OCI-LY7 (cell line): Measurements from ENCODE around the gene GPC4. TPM values are rescaled to one million over a fixed set of nuclear protein-coding genes. Genes with fewer than 3 reads are reported as not detected.

Source experiments
- BruUV-seq: library from RNA; stranded (reverse); fragments of 400-500 nt; replicated peaks from 2 replicates; lab custom pipeline; 2021; lab: Mats Ljungman, UMichigan
- CTCF ChIA-PET: fragments of 300-600 bp; sonication (Branson Sonifier 250); formaldehyde crosslinking; loops from one replicate; lab custom pipeline; 2022; ENCODE audit warnings: antibody characterized with exemption; ENCODE audit not compliant: unreplicated experiment; lab: Charles Lee
- POLR2A ChIA-PET: fragments of 300-600 bp; sonication (Branson Sonifier 250); formaldehyde crosslinking; loops from one replicate; lab custom pipeline; 2022; ENCODE audit warnings: antibody characterized with exemption; lab: Charles Lee
- DNase-seq: peaks from one replicate; pipeline ENCODE4 v3.0.0-alpha.2; 2015; ENCODE audit warnings: low spot score
- H2AFZ ChIP-seq: fragments of 200-600 bp; sonication (generic), shearing (Covaris generic); 2 replicates; pipeline ENCODE4 v1.6.1; 2014; ENCODE audit warnings: mild to moderate bottlenecking, antibody characterized with exemption, low read length, moderate library complexity
- H3K27ac ChIP-seq: fragments of 200-600 bp; sonication (generic); 2 replicates; pipeline ENCODE4 v1.5.1; 2014; ENCODE audit warnings: mixed run types, low read depth, mild to moderate bottlenecking, moderate library complexity, low read length, inconsistent platforms; ENCODE audit not compliant: poor library complexity, severe bottlenecking
- H3K36me3 ChIP-seq: fragments of 200-600 bp; sonication (generic); 2 replicates; pipeline ENCODE4 v1.6.1; 2014; ENCODE audit warnings: mild to moderate bottlenecking, antibody characterized with exemption, low read length, moderate library complexity, mixed read lengths; ENCODE audit not compliant: insufficient read depth
- H3K4me1 ChIP-seq: fragments of 200-600 bp; sonication (generic); 2 replicates; pipeline ENCODE4 v1.5.1; 2014; ENCODE audit warnings: mild to moderate bottlenecking, low read length; ENCODE audit not compliant: insufficient read depth, poor library complexity, severe bottlenecking
- H3K4me2 ChIP-seq: fragments of 200-600 bp; sonication (generic); 2 replicates; pipeline ENCODE4 v1.6.1; 2014; ENCODE audit warnings: mild to moderate bottlenecking, low read length
- H3K4me3 ChIP-seq: fragments of 200-600 bp; sonication (generic); 2 replicates; pipeline ENCODE4 v1.5.1; 2014; ENCODE audit warnings: mild to moderate bottlenecking, low read depth, low read length; ENCODE audit not compliant: poor library complexity, severe bottlenecking
- H3K79me2 ChIP-seq: fragments of 200-600 bp; sonication (generic); 2 replicates; pipeline ENCODE4 v1.6.1; 2016; ENCODE audit warnings: low read depth, mild to moderate bottlenecking, low read length, moderate library complexity, mixed read lengths; ENCODE audit not compliant: insufficient read depth
- H3K9me2 ChIP-seq: fragments of 200-600 bp; sonication (generic); 2 replicates; pipeline ENCODE4 v1.6.1; 2016; ENCODE audit warnings: mild to moderate bottlenecking, low read length, mixed read lengths; ENCODE audit not compliant: insufficient read depth
- H3K9me3 ChIP-seq: fragments of 200-600 bp; sonication (generic); 2 replicates; pipeline ENCODE4 v1.6.1; 2014; ENCODE audit warnings: mild to moderate bottlenecking, mixed run types, low read length, mixed read lengths
- H4K20me1 ChIP-seq: fragments of 200-600 bp; sonication (generic); 2 replicates; pipeline ENCODE4 v1.6.1; 2014; ENCODE audit warnings: mild to moderate bottlenecking, antibody characterized with exemption, low read length, moderate library complexity, mixed read lengths; ENCODE audit not compliant: insufficient read depth
- EZH2phosphoT487 ChIP-seq: fragments of 200-600 bp; sonication (generic); IDR thresholded peaks from 2 replicates; pipeline ENCODE4 v1.6.1; 2018; ENCODE audit warnings: low read depth, borderline replicate concordance, mild to moderate bottlenecking, mixed run types, antibody characterized with exemption, low read length, moderate library complexity, mixed read lengths
- intact Hi-C: fragments of 100-400 bp; cut with micrococcal nuclease; formaldehyde crosslinking; loops from one replicate; pipeline ENCODE4 v1.10.0; 2022; ENCODE audit not compliant: unreplicated experiment
- total RNA-seq, 2 experiments: library from RNA; depleted of rRNA in 1 of 2; stranded (reverse); fragments of >200 nt in 1 of 2; shearing (Covaris generic) in 1 of 2; gene quantifications; 2 replicates each; pipeline ENCODE4 v1.2.3, GENCODE V29; 2014 to 2022
- TF ChIP-seq, protein P1 (sequence below): fragments of 200-600 bp; sonication (generic); conservative IDR thresholded peaks from 2 replicates; pipeline ENCODE4 v1.5.1; 2014; ENCODE audit warnings: mild to moderate bottlenecking, antibody characterized with exemption, low read length, moderate library complexity, mixed read lengths

GPC4 gene
- total RNA-seq, 2 experiments from 2014 or later: not detected

DNA sequence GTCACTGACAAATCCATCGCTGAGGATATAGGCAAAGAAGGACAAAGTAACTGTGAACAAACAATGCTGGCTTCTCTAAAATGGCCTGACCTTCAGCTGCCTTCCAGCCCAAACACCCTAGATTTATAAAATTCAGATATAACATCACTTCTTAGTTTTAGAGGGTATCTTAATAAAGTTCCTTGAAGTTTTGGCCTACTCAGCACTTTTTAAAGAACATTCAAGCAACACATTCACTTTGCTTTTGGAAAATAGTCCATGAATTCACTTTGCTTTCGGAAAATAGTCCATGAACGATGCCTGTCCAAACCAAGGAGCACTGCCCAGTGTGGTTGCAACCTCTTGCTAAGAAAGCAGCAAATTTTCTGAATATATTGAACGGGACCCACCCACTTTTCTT, 142.1 kb downstream of the GPC4 start:
- TF ChIP-seq, protein P1, sequence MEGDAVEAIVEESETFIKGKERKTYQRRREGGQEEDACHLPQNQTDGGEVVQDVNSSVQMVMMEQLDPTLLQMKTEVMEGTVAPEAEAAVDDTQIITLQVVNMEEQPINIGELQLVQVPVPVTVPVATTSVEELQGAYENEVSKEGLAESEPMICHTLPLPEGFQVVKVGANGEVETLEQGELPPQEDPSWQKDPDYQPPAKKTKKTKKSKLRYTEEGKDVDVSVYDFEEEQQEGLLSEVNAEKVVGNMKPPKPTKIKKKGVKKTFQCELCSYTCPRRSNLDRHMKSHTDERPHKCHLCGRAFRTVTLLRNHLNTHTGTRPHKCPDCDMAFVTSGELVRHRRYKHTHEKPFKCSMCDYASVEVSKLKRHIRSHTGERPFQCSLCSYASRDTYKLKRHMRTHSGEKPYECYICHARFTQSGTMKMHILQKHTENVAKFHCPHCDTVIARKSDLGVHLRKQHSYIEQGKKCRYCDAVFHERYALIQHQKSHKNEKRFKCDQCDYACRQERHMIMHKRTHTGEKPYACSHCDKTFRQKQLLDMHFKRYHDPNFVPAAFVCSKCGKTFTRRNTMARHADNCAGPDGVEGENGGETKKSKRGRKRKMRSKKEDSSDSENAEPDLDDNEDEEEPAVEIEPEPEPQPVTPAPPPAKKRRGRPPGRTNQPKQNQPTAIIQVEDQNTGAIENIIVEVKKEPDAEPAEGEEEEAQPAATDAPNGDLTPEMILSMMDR: no peak
- TF ChIP-seq EZH2phosphoT487: no peak
- intact Hi-C loops: no loop called here
- no peaks in the 10 kb centered on the region for H3K9me3 ChIP-seq

DNA sequence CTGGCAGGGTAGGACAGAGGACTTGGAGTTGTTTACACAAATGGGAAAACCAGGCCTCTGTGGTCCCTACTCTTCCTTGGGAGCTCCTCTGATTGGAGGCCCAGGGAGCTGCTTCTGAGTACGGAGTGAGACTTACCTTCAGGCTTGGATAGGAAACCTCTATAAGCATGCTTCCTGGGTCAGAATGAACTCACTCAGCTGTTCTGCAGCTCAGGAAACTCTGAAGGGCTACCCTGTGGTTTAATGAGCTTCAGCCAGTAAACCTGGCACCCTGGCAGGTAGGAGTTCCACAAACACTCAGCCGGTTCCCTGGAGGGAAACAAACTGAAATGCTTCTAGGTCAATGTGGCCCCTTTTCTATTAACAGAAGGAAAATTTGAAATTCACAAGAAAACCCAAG, 146.1 kb downstream of the GPC4 start:
- BruUV-seq: no TSS peak
- Histone ChIP-seq H3K79me2 (no peaks in the 10 kb centered on the region), H3K4me3 (no peak overlapping the region), H3K9me3 (no peaks in the 10 kb centered on the region), H4K20me1 (no peaks in the 10 kb centered on the region), H3K4me1 (no peaks in the 10 kb centered on the region), H3K36me3 (no peaks in the 10 kb centered on the region), H3K27ac (no peak overlapping the region), H3K4me2 (no peak overlapping the region), H3K9me2 (no peaks in the 10 kb centered on the region), H2AFZ (no peak overlapping the region)
- TF ChIP-seq, protein P1: no peak
- no peak for TF ChIP-seq EZH2phosphoT487
- intact Hi-C loops: no loop called here
- ChIA-PET POLR2A (no interaction called here), CTCF (no interaction called here)
- no peak for DNase-seq

More for the DNA sequence above, 142.1 kb downstream of the GPC4 start:
- H2AFZ ChIP-seq: no peak overlapping the region
- no TSS peak for BruUV-seq
- no peaks in the 10 kb centered on the region for H3K79me2 ChIP-seq
- H3K4me2 ChIP-seq: no peak overlapping the region
- no peaks in the 10 kb centered on the region for H3K36me3 ChIP-seq
- no peak overlapping the region for H3K4me3 ChIP-seq
- H3K9me2 ChIP-seq: no peaks in the 10 kb centered on the region
- no peak overlapping the region for H3K27ac ChIP-seq
- H3K4me1 ChIP-seq: no peaks in the 10 kb centered on the region
- H4K20me1 ChIP-seq: no peaks in the 10 kb centered on the region
- ChIA-PET POLR2A (no interaction called here), CTCF (no interaction called here)
- DNase-seq: no peak

DNA sequence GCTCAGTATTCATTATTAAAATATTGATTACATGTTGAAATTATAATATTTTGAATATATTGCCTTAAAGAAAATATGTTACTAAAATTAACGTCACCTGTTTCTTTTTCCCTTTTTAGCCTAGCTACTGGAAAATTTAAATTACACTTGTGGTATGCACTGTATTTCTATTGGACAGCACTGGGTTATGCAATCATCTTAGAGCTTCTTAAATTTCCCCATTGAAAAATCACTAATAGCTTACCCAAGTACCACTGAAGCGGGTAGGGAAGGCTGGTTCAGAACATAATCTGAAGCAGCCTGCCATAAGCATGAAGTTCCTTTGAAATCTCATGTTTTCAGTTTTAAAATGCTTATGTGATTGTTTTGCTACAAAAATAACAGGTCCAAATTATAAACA, 147.7 kb downstream of the GPC4 start:
- DNase-seq: no peak
- Histone ChIP-seq H3K9me2 (no peaks in the 10 kb centered on the region), H4K20me1 (no peaks in the 10 kb centered on the region), H3K27ac (no peak overlapping the region), H3K4me3 (no peak overlapping the region), H3K79me2 (no peaks in the 10 kb centered on the region), H2AFZ (no peak overlapping the region), H3K9me3 (no peaks in the 10 kb centered on the region), H3K4me1 (no peaks in the 10 kb centered on the region), H3K36me3 (no peaks in the 10 kb centered on the region), H3K4me2 (no peak overlapping the region)
- intact Hi-C loops: no loop called here
- no peak for TF ChIP-seq EZH2phosphoT487
- TF ChIP-seq, protein P1: no peak
- POLR2A ChIA-PET: interaction anchor here (0.6 kb wide), 2 partner anchors 351 to 1976 kb away, joined by 3 read pairs; no protein-coding TSS in a partner anchor
- no TSS peak for BruUV-seq
- CTCF ChIA-PET: no interaction called here
